Measurements from ENCODE around the gene COBL. TPM values are rescaled to one million over a fixed set of nuclear protein-coding genes. Genes with fewer than 3 reads are reported as not detected.
A peak's percentile ranks its signal among the peaks of the same experiment; 100 is the strongest.

The COBL gene
- total RNA-seq, 1 experiment from 2014 or later = 63.6 TPM

DNA sequence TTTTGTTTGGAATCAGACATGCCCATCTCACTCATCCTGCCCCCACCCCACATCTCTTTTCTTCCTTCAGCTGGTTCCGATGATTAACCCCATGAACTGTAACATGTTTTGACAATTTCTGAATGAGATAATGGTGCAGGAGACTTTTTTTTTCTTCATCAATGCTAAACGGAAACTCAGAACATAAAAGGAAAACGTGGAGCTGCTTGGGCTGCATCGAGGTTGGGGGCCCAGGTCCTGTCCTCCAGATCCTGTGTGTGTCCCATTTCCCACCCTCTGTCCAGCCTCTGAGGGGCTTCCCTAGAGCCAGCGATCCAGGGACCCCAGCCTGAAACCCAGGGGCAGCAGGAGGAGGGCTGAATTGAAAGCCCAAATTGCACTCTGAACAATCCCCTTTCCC, 270.1 kb downstream of the COBL start:
- no peak for DNase-seq
- intact Hi-C loops (cut with micrococcal nuclease; ENCODE audit: unreplicated experiment) = no loop called here
- Histone ChIP-seq H3K36me3 (ENCODE audit: control insufficient read depth, insufficient read depth, low read length) (peaks cover 3% of the 10 kb centered on the region; the same call in 1 of the 2 replicates), H3K9me3 (no peaks in the 10 kb centered on the region), H3K4me1 (peaks cover 32% of the 10 kb centered on the region), H3K27me3 (replicated peaks; ENCODE audit: control insufficient read depth, insufficient read depth, low read length) (no peaks in the 10 kb centered on the region), H3K4me3 (ENCODE audit: low read depth, low read length) (no peak overlapping the region)
- Mint-ChIP-seq H3K9me3 (ENCODE audit: unreplicated experiment) (no peaks in the 10 kb centered on the region), H3K27me3 (ENCODE audit: insufficient read depth, unreplicated experiment) (no peaks in the 10 kb centered on the region), H3K4me3 (ENCODE audit: unreplicated experiment) (peak overlapping the region; percentile 65), H3K27ac (ENCODE audit: unreplicated experiment) (peak overlapping the region; percentile 97), H3K4me1 (ENCODE audit: low read depth, unreplicated experiment) (peaks cover 27% of the 10 kb centered on the region), H3K36me3 (ENCODE audit: insufficient read depth, unreplicated experiment) (peaks cover 27% of the 10 kb centered on the region)
- TF ChIP-seq, protein P1, sequence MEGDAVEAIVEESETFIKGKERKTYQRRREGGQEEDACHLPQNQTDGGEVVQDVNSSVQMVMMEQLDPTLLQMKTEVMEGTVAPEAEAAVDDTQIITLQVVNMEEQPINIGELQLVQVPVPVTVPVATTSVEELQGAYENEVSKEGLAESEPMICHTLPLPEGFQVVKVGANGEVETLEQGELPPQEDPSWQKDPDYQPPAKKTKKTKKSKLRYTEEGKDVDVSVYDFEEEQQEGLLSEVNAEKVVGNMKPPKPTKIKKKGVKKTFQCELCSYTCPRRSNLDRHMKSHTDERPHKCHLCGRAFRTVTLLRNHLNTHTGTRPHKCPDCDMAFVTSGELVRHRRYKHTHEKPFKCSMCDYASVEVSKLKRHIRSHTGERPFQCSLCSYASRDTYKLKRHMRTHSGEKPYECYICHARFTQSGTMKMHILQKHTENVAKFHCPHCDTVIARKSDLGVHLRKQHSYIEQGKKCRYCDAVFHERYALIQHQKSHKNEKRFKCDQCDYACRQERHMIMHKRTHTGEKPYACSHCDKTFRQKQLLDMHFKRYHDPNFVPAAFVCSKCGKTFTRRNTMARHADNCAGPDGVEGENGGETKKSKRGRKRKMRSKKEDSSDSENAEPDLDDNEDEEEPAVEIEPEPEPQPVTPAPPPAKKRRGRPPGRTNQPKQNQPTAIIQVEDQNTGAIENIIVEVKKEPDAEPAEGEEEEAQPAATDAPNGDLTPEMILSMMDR (IDR thresholded peaks at IDR 0.05; ENCODE audit: insufficient read depth in 1 of 2, low read depth in 1 of 2, low read length in 1 of 2, severe bottlenecking in 1 of 2, unreplicated experiment in 1 of 2) = no peak
- ChIA-PET POLR2A (interaction anchor here (0.7 kb wide), 1 partner anchor 600 kb away, joined by 3 read pairs; no protein-coding TSS in a partner anchor), CTCF (interaction anchor here (1.4 kb wide), 1 partner anchor 116 kb away, joined by 6 read pairs; no protein-coding TSS in a partner anchor)
- BruUV-seq (replicated peaks) = no TSS peak

DNA sequence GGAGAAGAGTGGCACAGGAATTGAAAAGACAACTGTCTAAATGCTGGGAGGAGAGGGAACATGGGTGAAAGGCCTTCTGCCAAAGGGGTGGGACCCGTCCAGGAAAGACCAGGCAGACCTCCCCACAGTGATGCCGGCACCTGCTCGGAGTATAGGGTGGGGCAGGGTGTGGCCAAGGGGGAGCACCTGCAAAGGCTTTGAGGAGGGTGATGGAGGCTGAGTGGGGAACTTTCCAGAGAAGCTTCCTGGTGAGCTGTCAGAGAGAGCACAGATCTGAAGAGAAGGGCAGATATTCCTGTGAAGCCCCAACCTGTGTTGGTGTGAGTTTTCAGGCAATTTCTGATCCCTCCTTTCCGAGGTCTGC, 270.5 kb downstream of the COBL start:
- H3K27me3 Mint-ChIP-seq (ENCODE audit: insufficient read depth, unreplicated experiment) = no peaks in the 10 kb centered on the region
- POLR2A ChIA-PET = no interaction called here
- intact Hi-C loops (cut with micrococcal nuclease; ENCODE audit: unreplicated experiment) = no loop called here
- no peaks in the 10 kb centered on the region for H3K9me3 Mint-ChIP-seq (ENCODE audit: unreplicated experiment)
- peak overlapping the region; percentile 65 for H3K4me3 Mint-ChIP-seq (ENCODE audit: unreplicated experiment)
- H3K4me1 Mint-ChIP-seq (ENCODE audit: low read depth, unreplicated experiment) = peaks cover 27% of the 10 kb centered on the region
- H3K27ac Mint-ChIP-seq (ENCODE audit: unreplicated experiment) = peak overlapping the region; percentile 97
- BruUV-seq (replicated peaks) = no TSS peak
- CTCF ChIA-PET = interaction anchor here (1.0 to 1.4 kb wide), 2 partner anchors 115 to 117 kb away, joined by 4 to 6 read pairs; no protein-coding TSS in a partner anchor
- no peaks in the 10 kb centered on the region for H3K9me3 ChIP-seq
- DNase-seq = no peak
- peaks cover 32% of the 10 kb centered on the region for H3K4me1 ChIP-seq
- no peak overlapping the region for H3K4me3 ChIP-seq (ENCODE audit: low read depth, low read length)
- H3K36me3 ChIP-seq (ENCODE audit: control insufficient read depth, insufficient read depth, low read length) = peaks cover 3% of the 10 kb centered on the region; the same call in 1 of the 2 replicates
- TF ChIP-seq, protein P1 (IDR thresholded peaks at IDR 0.05; ENCODE audit: insufficient read depth in 1 of 2, low read depth in 1 of 2, low read length in 1 of 2, severe bottlenecking in 1 of 2, unreplicated experiment in 1 of 2) = no peak
- peaks cover 27% of the 10 kb centered on the region for H3K36me3 Mint-ChIP-seq (ENCODE audit: insufficient read depth, unreplicated experiment)
- H3K27me3 ChIP-seq (replicated peaks; ENCODE audit: control insufficient read depth, insufficient read depth, low read length) = no peaks in the 10 kb centered on the region

DNA sequence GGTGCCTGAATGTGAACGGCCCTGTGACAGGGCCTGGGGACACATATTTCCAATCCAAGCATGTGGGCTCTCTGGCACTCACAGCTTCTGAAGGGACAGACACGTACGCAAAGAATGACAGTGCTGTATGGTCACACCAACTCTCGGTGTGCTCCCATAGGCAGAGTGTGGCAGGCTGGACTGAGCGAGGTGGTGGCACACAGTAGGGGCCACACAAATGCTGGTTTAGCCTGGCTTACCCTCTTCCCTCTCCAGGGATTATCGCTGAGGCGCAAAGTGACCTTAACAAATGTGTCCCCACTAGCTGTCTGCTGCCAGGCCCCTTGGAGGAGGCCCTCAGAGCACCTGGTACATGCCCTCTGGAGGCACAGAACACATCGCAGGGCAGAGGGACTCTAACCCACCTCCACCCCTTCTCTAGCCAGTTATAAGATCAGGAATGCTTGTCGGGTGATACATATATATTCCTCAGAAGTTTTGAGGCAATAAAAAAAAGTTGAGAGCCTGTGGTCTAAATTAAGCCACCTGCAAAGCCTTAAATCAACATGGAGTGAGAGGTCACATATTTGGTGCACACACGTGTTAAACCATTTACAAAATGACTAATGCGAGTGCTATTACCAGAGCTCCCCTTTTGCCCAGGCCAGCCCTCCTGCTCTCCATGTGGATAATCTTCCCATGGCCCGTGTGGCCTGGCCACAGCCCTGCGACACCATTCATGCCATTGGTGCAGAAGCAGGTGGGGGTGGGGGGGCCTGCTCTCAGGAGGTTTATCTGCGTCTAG, 271.1 kb downstream of the COBL start:
- H3K9me3 ChIP-seq = no peaks in the 10 kb centered on the region
- BruUV-seq (replicated peaks) = TSS peak; percentile 72
- DNase-seq = peak; percentile 78 to 89
- CTCF ChIA-PET = interaction anchor here (1.0 to 1.4 kb wide), 2 partner anchors 115 to 117 kb away, joined by 4 to 6 read pairs; no protein-coding TSS in a partner anchor
- no peaks in the 10 kb centered on the region for H3K27me3 ChIP-seq (replicated peaks; ENCODE audit: control insufficient read depth, insufficient read depth, low read length)
- peaks cover 27% of the 10 kb centered on the region for H3K36me3 Mint-ChIP-seq (ENCODE audit: insufficient read depth, unreplicated experiment)
- no peaks in the 10 kb centered on the region for H3K9me3 Mint-ChIP-seq (ENCODE audit: unreplicated experiment)
- H3K4me3 Mint-ChIP-seq (ENCODE audit: unreplicated experiment) = peak overlapping the region; percentile 65
- no peak overlapping the region for H3K4me3 ChIP-seq (ENCODE audit: low read depth, low read length)
- H3K27me3 Mint-ChIP-seq (ENCODE audit: insufficient read depth, unreplicated experiment) = no peaks in the 10 kb centered on the region
- H3K27ac Mint-ChIP-seq (ENCODE audit: unreplicated experiment) = peak overlapping the region; percentile 97
- POLR2A ChIA-PET = no interaction called here
- intact Hi-C loops (cut with micrococcal nuclease; ENCODE audit: unreplicated experiment) = loop anchor here (1.0 kb wide), 3 partner anchors 11 to 331 kb away; no protein-coding TSS in a partner anchor
- H3K4me1 Mint-ChIP-seq (ENCODE audit: low read depth, unreplicated experiment) = peaks cover 27% of the 10 kb centered on the region
- TF ChIP-seq, protein P1 (IDR thresholded peaks at IDR 0.05; ENCODE audit: insufficient read depth in 1 of 2, low read depth in 1 of 2, low read length in 1 of 2, severe bottlenecking in 1 of 2, unreplicated experiment in 1 of 2) = no peak
- peaks cover 32% of the 10 kb centered on the region for H3K4me1 ChIP-seq
- H3K36me3 ChIP-seq (ENCODE audit: control insufficient read depth, insufficient read depth, low read length) = peaks cover 3% of the 10 kb centered on the region; the same call in 1 of the 2 replicates

All from Caco-2 (cell line).